Colonic mucosa (tissue), 4 donors: Measurements from ENCODE around the gene ATOSB. TPM values are rescaled to one million over a fixed set of nuclear protein-coding genes. Genes with fewer than 3 reads are reported as not detected.

Experiments used
- DNase-seq: peaks from one replicate; pipeline ENCODE4 v3.0.0-alpha.2; 2020
- H3K27ac ChIP-seq: fragments of 200-600 bp; one replicate; pipeline ENCODE4 v1.8.0; 2021
- H3K27me3 ChIP-seq: fragments of 200-600 bp; one replicate; pipeline ENCODE4 v1.8.0; 2021
- H3K36me3 ChIP-seq: fragments of 200-600 bp; one replicate; pipeline ENCODE4 v1.8.0; 2021
- H3K4me1 ChIP-seq: fragments of 200-600 bp; one replicate; pipeline ENCODE4 v1.8.0; 2021; ENCODE audit warnings: mild to moderate bottlenecking
- H3K4me3 ChIP-seq: fragments of 200-600 bp; one replicate; pipeline ENCODE4 v1.8.0; 2021
- H3K9ac ChIP-seq, 2 donors: one replicate each; pipeline ENCODE4 v1.7.0; 2013; ENCODE audit warnings: control low read depth in 2 of 2, low read depth in 2 of 2, low read length in 2 of 2
- H3K9me3 ChIP-seq: fragments of 200-600 bp; one replicate; pipeline ENCODE4 v1.8.0; 2021
- intact Hi-C: fragments of 100-400 bp; cut with DNase I; formaldehyde crosslinking; loops from one replicate; pipeline ENCODE4 v1.14.1; 2022
- total RNA-seq, 2 donors: library from RNA; stranded (reverse); fragmentation: NEBNext Ultra II Directional in 1 of 2; extraction: Animal tissue kit (Norgen Biotek cat#: 25700) in 1 of 2; gene quantifications; one replicate each; pipeline ENCODE4 v1.2.1, GENCODE V29; 2021
- TF ChIP-seq, protein P1 (sequence below): fragments of 200-600 bp; IDR thresholded peaks from one replicate; pipeline ENCODE4 v1.8.0; 2022; ENCODE audit warnings: antibody characterized with exemption, mild to moderate bottlenecking
- donor health status: healthy.
- donor health status: DM: no; HTN: no; CAD: no.
- donor health status: DM: no; HTN: no; CAD: no.

ATOSB gene
- total RNA-seq, 2 donors from 2014 or later: 16.8 to 44.6 TPM

- Histone ChIP-seq H3K27ac (no peak overlapping the region), H3K27me3 (no peaks in the 10 kb centered on the region), H3K4me1 (no peaks in the 10 kb centered on the region), H3K9me3 (no peaks in the 10 kb centered on the region), H3K36me3 (peaks cover 84% of the 10 kb centered on the region), H3K4me3 (no peak overlapping the region), H3K9ac (no peak overlapping the region)
- intact Hi-C loops: no loop called here
- TF ChIP-seq, protein P1, sequence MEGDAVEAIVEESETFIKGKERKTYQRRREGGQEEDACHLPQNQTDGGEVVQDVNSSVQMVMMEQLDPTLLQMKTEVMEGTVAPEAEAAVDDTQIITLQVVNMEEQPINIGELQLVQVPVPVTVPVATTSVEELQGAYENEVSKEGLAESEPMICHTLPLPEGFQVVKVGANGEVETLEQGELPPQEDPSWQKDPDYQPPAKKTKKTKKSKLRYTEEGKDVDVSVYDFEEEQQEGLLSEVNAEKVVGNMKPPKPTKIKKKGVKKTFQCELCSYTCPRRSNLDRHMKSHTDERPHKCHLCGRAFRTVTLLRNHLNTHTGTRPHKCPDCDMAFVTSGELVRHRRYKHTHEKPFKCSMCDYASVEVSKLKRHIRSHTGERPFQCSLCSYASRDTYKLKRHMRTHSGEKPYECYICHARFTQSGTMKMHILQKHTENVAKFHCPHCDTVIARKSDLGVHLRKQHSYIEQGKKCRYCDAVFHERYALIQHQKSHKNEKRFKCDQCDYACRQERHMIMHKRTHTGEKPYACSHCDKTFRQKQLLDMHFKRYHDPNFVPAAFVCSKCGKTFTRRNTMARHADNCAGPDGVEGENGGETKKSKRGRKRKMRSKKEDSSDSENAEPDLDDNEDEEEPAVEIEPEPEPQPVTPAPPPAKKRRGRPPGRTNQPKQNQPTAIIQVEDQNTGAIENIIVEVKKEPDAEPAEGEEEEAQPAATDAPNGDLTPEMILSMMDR: no peak
- DNase-seq: no peak
Observed at GRCh38 chr9:35060548-35061207, 55.0 kb downstream of the ATOSB start.

DNA sequence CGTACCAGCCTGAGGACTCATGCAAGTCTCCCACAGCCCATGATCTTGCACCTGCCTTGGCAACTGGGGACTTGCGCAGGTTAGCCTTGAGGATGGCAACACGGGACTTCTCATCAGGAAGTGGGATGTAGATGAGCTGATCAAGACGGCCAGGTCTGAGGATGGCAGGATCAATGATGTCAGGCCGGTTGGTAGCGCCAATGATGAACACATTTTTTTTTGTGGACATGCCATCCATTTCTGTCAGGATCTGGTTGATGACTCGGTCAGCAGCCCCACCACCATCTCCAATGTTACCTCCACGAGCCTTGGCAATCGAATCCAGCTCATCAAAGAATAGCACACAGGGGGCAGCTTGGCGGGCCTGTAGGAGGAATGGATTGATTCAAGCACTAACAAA is 56.2 kb downstream of the ATOSB start:
- Histone ChIP-seq H3K9ac (no peak overlapping the region), H3K36me3 (peaks cover 72% of the 10 kb centered on the region), H3K4me3 (no peak overlapping the region), H3K4me1 (no peaks in the 10 kb centered on the region), H3K27ac (no peak overlapping the region), H3K9me3 (no peaks in the 10 kb centered on the region), H3K27me3 (no peaks in the 10 kb centered on the region)
- intact Hi-C loops: loop anchor here (10.0 kb wide), 1 partner anchor 165 kb away; a partner anchor contains a TSS
- TF ChIP-seq, protein P1: no peak
- no peak for DNase-seq

GRCh38 chr9:35057271-35057620 is 58.4 kb downstream of the ATOSB start:
- no peak for DNase-seq
- Histone ChIP-seq H3K27ac (no peak overlapping the region), H3K9me3 (no peaks in the 10 kb centered on the region), H3K36me3 (peaks cover 51% of the 10 kb centered on the region), H3K27me3 (no peaks in the 10 kb centered on the region), H3K4me1 (no peaks in the 10 kb centered on the region), H3K4me3 (no peak overlapping the region), H3K9ac (no peak overlapping the region)
- intact Hi-C loops: loop anchor here (10.0 kb wide), 1 partner anchor 162 kb away; a partner anchor contains a TSS
- TF ChIP-seq, protein P1: no peak

DNA sequence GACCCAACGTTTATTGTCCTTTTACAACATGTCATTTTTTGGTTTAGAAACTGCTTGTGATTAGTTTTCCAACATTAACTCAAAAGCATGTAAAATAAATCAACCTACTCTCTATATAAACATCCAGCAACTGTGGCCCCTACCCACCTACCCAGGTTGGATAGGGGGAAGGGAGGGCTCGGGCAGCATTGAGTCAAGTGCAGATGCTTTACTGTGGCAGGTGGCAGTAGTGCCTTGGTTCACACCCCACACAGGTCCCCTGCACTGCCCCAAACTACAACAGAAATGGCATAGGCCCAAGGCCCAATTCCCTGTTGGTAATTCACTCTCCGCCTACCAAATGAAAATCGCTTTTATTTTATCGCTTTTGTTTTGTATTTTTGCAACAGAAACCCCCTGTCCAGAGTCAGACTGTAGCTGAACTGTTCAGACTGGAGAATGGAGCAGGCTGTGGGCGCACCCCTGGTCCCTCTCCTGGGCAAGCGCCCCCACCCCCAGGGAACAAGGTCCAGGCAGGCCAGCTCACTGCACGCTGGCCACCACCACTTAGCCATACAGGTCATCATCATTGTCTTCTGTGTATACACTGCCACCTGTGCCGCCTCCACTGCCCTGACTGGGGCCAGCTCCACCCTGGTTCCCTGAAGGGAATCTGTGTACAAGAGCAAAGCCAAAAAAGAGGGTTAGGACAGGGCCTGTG is 58.9 kb downstream of the ATOSB start:
- Histone ChIP-seq H3K9me3 (no peaks in the 10 kb centered on the region), H3K36me3 (peaks cover 46% of the 10 kb centered on the region), H3K4me1 (no peaks in the 10 kb centered on the region), H3K27ac (no peak overlapping the region), H3K4me3 (no peak overlapping the region), H3K9ac (no peak overlapping the region), H3K27me3 (no peaks in the 10 kb centered on the region)
- TF ChIP-seq, protein P1: no peak
- intact Hi-C loops: loop anchor here (10.0 kb wide), 1 partner anchor 162 kb away; a partner anchor contains a TSS
- no peak for DNase-seq

DNA sequence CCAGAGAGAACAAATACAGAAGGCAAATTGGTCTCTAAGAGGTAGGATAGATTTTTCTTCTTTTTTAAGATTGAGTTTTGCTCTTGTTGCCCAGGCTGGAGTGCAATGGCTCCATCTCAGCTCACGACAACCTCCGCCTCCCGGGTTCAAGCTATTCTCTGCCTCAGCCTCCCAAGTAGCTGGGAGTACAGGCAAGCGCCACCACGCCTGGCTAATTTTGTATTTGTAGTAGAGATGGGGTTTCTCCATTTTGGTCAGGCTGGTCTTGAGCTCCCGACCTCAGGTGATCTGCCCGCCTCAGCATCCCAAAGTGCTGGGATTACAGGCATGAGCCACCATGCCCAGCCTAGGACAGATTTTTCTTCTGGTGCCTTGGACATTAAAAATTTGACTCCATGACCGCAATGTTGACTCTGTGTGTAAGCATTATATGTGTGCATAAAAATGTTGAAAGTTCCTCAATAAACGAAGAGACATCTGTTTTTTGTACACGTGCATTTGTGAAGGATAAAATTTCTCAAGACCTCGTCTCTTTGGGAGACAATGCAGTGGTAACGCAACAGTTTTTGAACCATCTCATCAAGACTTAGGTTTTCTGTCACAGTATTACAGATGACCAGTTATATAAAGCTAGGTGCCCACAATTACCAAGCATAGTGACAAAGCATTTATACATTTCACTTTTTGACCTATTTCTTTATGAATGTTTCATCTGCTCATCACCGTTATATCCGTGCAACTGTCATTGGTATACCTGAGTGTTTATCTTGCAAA is 60.6 kb downstream of the ATOSB start:
- TF ChIP-seq, protein P1: no peak
- no peak overlapping the region for H3K4me3 ChIP-seq
- peaks cover 31% of the 10 kb centered on the region for H3K36me3 ChIP-seq
- H3K9me3 ChIP-seq: no peaks in the 10 kb centered on the region
- H3K4me1 ChIP-seq: no peaks in the 10 kb centered on the region
- no peak overlapping the region for H3K27ac ChIP-seq
- intact Hi-C loops: loop anchor here (10.0 kb wide), 1 partner anchor 160 kb away; a partner anchor contains a TSS
- H3K9ac ChIP-seq: no peak overlapping the region
- no peaks in the 10 kb centered on the region for H3K27me3 ChIP-seq
- no peak for DNase-seq
